ENCODE data around the gene RAB40C.
A peak's percentile ranks its signal among the peaks of the same experiment; 100 is the strongest.

RAB40C gene

DNA sequence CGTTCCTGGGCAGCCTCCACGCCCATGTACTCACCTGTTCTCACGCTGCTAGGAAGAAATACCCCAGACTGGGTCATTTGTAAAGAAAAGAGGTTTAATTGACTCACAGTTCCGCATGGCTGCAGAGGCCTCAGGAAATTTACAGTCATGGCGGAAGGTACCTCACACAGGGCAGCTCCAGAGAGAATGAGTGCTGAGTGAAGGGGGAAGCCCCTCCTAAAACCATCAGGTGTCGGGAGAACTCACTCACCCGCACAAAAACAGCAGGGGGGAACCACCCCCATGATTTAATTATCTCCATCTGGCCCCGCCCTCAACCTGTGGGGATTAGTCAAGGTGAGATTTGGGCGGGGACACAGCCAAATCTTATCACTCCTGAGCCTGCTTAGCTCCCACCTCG, 18.2 kb downstream of the RAB40C start:
- TF ChIP-seq ZFX (IDR thresholded peaks at IDR 0.05; ENCODE audit: borderline replicate concordance): no peak
- TF ChIP-seq, protein P1, sequence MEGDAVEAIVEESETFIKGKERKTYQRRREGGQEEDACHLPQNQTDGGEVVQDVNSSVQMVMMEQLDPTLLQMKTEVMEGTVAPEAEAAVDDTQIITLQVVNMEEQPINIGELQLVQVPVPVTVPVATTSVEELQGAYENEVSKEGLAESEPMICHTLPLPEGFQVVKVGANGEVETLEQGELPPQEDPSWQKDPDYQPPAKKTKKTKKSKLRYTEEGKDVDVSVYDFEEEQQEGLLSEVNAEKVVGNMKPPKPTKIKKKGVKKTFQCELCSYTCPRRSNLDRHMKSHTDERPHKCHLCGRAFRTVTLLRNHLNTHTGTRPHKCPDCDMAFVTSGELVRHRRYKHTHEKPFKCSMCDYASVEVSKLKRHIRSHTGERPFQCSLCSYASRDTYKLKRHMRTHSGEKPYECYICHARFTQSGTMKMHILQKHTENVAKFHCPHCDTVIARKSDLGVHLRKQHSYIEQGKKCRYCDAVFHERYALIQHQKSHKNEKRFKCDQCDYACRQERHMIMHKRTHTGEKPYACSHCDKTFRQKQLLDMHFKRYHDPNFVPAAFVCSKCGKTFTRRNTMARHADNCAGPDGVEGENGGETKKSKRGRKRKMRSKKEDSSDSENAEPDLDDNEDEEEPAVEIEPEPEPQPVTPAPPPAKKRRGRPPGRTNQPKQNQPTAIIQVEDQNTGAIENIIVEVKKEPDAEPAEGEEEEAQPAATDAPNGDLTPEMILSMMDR (IDR thresholded peaks at IDR 0.05): no peak
- no peak overlapping the region for H3K27ac ChIP-seq

DNA sequence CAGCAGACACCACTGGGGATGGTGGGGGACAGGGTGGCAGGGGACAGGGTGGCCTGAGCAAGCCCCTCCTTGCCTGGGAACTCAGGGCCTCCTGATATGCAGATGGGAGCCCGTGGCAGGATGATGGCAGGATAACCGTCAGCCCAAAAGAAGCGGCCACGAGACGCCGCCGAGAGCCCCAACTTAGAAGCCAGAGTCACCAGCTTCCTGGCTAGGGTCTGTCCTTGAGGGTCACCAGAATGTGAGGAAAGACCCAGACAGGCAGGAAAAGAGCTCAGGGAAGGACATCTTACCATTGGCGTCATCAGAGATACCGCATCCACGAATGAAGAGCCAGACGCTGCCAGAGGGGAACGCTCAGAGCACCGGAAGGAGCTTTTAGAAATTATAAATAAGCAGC, 19.4 kb downstream of the RAB40C start:
- H3K27ac ChIP-seq: no peak overlapping the region

DNA sequence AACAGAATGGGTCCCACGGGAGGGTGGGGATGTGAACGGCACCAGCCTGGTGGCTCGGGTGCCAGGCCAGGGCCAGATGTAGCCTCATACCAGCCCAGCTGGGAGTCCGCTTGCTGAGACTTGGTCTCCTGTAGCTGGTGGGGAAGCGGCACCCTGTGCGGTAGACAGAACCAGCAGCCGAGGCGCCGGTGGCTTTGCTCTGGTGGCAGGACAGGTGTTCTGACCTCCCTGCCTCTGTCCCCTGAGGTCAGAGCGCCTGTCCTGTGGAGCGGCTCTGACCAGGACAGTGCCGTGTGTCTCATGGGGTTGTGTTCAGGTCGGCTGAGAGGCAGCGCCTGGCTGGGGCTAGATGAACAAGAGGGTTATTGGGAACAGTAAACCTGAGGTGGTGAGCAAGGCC, 20.1 kb downstream of the RAB40C start:
- H3K27ac ChIP-seq: no peak overlapping the region
- TF ChIP-seq ZFX (IDR thresholded peaks at IDR 0.05; ENCODE audit: borderline replicate concordance): no peak
- TF ChIP-seq, protein P1 (IDR thresholded peaks at IDR 0.05): no peak

More for the DNA sequence above, 19.4 kb downstream of the RAB40C start:
- TF ChIP-seq ZFX (IDR thresholded peaks at IDR 0.05; ENCODE audit: borderline replicate concordance): no peak
- TF ChIP-seq, protein P1 (IDR thresholded peaks at IDR 0.05): no peak

GRCh38 chr16:610513-611381, 20.9 kb downstream of the RAB40C start:
- TF ChIP-seq ZFX (IDR thresholded peaks at IDR 0.05; ENCODE audit: borderline replicate concordance): no peak
- TF ChIP-seq, protein P1 (IDR thresholded peaks at IDR 0.05): peak; percentile 49
- no peak overlapping the region for H3K27ac ChIP-seq

DNA sequence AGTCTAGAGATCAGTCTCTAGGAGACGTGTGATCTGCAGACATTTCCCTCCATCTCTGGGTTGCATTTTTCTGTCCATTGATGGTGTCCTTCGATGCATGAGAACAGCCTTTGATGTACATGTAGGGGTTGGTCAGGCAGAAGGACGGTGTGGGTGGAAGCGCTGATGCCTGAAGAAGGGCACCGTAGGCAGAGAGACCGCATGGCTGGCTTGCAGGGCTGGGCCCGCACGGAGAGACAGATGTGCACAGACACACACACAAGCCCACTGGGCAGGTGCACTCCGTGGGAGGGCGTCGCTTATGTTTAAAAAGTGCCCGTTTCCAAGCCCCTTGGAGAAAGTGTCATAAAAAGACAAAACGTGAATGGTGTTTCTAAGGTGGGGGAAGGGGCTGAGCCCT, 25.3 kb downstream of the RAB40C start:
- no peak overlapping the region for H3K27ac ChIP-seq
- TF ChIP-seq, protein P1 (IDR thresholded peaks at IDR 0.05): no peak
- no peak for TF ChIP-seq ZFX (IDR thresholded peaks at IDR 0.05; ENCODE audit: borderline replicate concordance)

- TF ChIP-seq, protein P1 (IDR thresholded peaks at IDR 0.05): no peak
- no peak for TF ChIP-seq ZFX (IDR thresholded peaks at IDR 0.05; ENCODE audit: borderline replicate concordance)
- H3K27ac ChIP-seq: no peak overlapping the region
These were observed 27.1 kb downstream of the RAB40C start for GRCh38 chr16:616733-617586.

Measured in 22Rv1 (cell line).